Nephron progenitor cell (in vitro differentiated cells): ENCODE measurements around the gene BRINP3.

Experiments used
- DNase-seq: peaks from one replicate; pipeline ENCODE4 v3.0.0; 2021
- H3K27ac Mint-ChIP-seq: 2 replicates; pipeline ENCODE4 v1.8.0; 2021; ENCODE audit warnings: mild to moderate bottlenecking, moderate library complexity, mixed read lengths
- H3K27me3 Mint-ChIP-seq: 2 replicates; pipeline ENCODE4 v1.8.0; 2021; ENCODE audit warnings: mild to moderate bottlenecking, low read depth, mixed read lengths; ENCODE audit not compliant: poor library complexity
- H3K36me3 Mint-ChIP-seq: 2 replicates; pipeline ENCODE4 v1.8.0; 2021; ENCODE audit warnings: low read depth, mixed read lengths
- H3K4me1 Mint-ChIP-seq: 2 replicates; pipeline ENCODE4 v1.8.0; 2021; ENCODE audit warnings: mixed read lengths
- H3K4me3 Mint-ChIP-seq: 2 replicates; pipeline ENCODE4 v1.8.0; 2021; ENCODE audit warnings: mild to moderate bottlenecking, moderate library complexity, mixed read lengths
- H3K9me3 Mint-ChIP-seq: 2 replicates; pipeline ENCODE4 v1.8.0; 2021; ENCODE audit warnings: mild to moderate bottlenecking, moderate library complexity, mixed read lengths
- CTCF ChIP-seq: fragments of 200-600 bp; sonication (generic); IDR thresholded peaks from 2 replicates; pipeline ENCODE4 v1.5.0; 2021; ENCODE audit warnings: antibody characterized with exemption

Gene BRINP3

GRCh38 chr1:190472042-190472441 is 5.6 kb downstream of the BRINP3 start:
- H3K4me3 Mint-ChIP-seq = no peak overlapping the region
- peaks cover 21% of the 10 kb centered on the region for H3K4me1 Mint-ChIP-seq
- DNase-seq = no peak
- H3K27me3 Mint-ChIP-seq = peaks cover 37% of the 10 kb centered on the region
- no peaks in the 10 kb centered on the region for H3K9me3 Mint-ChIP-seq
- H3K27ac Mint-ChIP-seq = no peak overlapping the region
- H3K36me3 Mint-ChIP-seq = no peaks in the 10 kb centered on the region
- TF ChIP-seq CTCF = no peak

- Mint-ChIP-seq H3K4me1 (no peaks in the 10 kb centered on the region), H3K9me3 (no peaks in the 10 kb centered on the region)
These were observed 13.0 kb downstream of the BRINP3 start for GRCh38 chr1:190464690-190465089.

GRCh38 chr1:190456129-190456528 is 21.5 kb downstream of the BRINP3 start:
- no peak overlapping the region for H3K27ac Mint-ChIP-seq
- H3K36me3 Mint-ChIP-seq = no peaks in the 10 kb centered on the region
- no peaks in the 10 kb centered on the region for H3K9me3 Mint-ChIP-seq
- no peak for DNase-seq
- H3K27me3 Mint-ChIP-seq = no peaks in the 10 kb centered on the region
- no peak for TF ChIP-seq CTCF
- no peak overlapping the region for H3K4me3 Mint-ChIP-seq
- no peaks in the 10 kb centered on the region for H3K4me1 Mint-ChIP-seq

More at GRCh38 chr1:190464690-190465089, 13.0 kb downstream of the BRINP3 start:
- no peak overlapping the region for H3K27ac Mint-ChIP-seq
- no peak overlapping the region for H3K4me3 Mint-ChIP-seq
- TF ChIP-seq CTCF = no peak
- DNase-seq = no peak
- no peaks in the 10 kb centered on the region for H3K36me3 Mint-ChIP-seq
- H3K27me3 Mint-ChIP-seq = no peaks in the 10 kb centered on the region

GRCh38 chr1:190455631-190456030 is 22.0 kb downstream of the BRINP3 start:
- no peak for DNase-seq
- no peak for TF ChIP-seq CTCF
- H3K27ac Mint-ChIP-seq = no peak overlapping the region
- no peaks in the 10 kb centered on the region for H3K9me3 Mint-ChIP-seq
- H3K27me3 Mint-ChIP-seq = no peaks in the 10 kb centered on the region
- no peak overlapping the region for H3K4me3 Mint-ChIP-seq
- H3K4me1 Mint-ChIP-seq = no peaks in the 10 kb centered on the region
- H3K36me3 Mint-ChIP-seq = no peaks in the 10 kb centered on the region

GRCh38 chr1:190453550-190453949 is 24.1 kb downstream of the BRINP3 start:
- Mint-ChIP-seq H3K4me3 (no peak overlapping the region), H3K27ac (no peak overlapping the region), H3K4me1 (no peaks in the 10 kb centered on the region), H3K36me3 (no peaks in the 10 kb centered on the region), H3K27me3 (no peaks in the 10 kb centered on the region), H3K9me3 (no peaks in the 10 kb centered on the region)
- DNase-seq = no peak
- no peak for TF ChIP-seq CTCF

- no peak for DNase-seq
- Mint-ChIP-seq H3K36me3 (no peaks in the 10 kb centered on the region), H3K4me3 (no peak overlapping the region), H3K27me3 (no peaks in the 10 kb centered on the region), H3K9me3 (no peaks in the 10 kb centered on the region), H3K27ac (no peak overlapping the region), H3K4me1 (no peaks in the 10 kb centered on the region)
- TF ChIP-seq CTCF = no peak
These were observed 25.3 kb downstream of the BRINP3 start for GRCh38 chr1:190452272-190452848.
